GM19193 (cell line): ENCODE measurements around the gene KCNQ2.
A peak's percentile ranks its signal among the peaks of the same experiment; 100 is the strongest.

Source experiments
- POLR2A ChIP-seq: IDR thresholded peaks from 4 replicates; pipeline ENCODE4 v1.6.1; 2011; ENCODE audit not compliant: insufficient read depth, insufficient read length; ENCODE audit errors: extremely low read depth

The KCNQ2 gene

GRCh38 chr20:63471981-63472831 lies at the start of gene KCNQ2:
Gene KCNQ2 (minus strand): TSS chr20:63472655. CDS start chr20:63472463, 192 bp downstream.
- TF ChIP-seq POLR2A = no peak

- TF ChIP-seq POLR2A = no peak
Observed at GRCh38 chr20:63521602-63522001, 49.1 kb upstream of the KCNQ2 start.

- TF ChIP-seq POLR2A = peak; percentile 44
Observed at GRCh38 chr20:63520934-63521601, 48.6 kb upstream of the KCNQ2 start.

GRCh38 chr20:63520504-63520933 lies 48.1 kb upstream of the KCNQ2 start, which contains the start of gene PPDPF:
Gene PPDPF (plus strand): TSS chr20:63520765. CDS start chr20:63521309, 544 bp downstream.
- peak; percentile 97 for TF ChIP-seq POLR2A

GRCh38 chr20:63519668-63520503 lies 47.4 kb upstream of the KCNQ2 start:
- TF ChIP-seq POLR2A = no peak

- no peak for TF ChIP-seq POLR2A
Observed at GRCh38 chr20:63518946-63519667, 46.7 kb upstream of the KCNQ2 start.

- no peak for TF ChIP-seq POLR2A
Observed at GRCh38 chr20:63518351-63518861, 46.0 kb upstream of the KCNQ2 start.

DNA sequence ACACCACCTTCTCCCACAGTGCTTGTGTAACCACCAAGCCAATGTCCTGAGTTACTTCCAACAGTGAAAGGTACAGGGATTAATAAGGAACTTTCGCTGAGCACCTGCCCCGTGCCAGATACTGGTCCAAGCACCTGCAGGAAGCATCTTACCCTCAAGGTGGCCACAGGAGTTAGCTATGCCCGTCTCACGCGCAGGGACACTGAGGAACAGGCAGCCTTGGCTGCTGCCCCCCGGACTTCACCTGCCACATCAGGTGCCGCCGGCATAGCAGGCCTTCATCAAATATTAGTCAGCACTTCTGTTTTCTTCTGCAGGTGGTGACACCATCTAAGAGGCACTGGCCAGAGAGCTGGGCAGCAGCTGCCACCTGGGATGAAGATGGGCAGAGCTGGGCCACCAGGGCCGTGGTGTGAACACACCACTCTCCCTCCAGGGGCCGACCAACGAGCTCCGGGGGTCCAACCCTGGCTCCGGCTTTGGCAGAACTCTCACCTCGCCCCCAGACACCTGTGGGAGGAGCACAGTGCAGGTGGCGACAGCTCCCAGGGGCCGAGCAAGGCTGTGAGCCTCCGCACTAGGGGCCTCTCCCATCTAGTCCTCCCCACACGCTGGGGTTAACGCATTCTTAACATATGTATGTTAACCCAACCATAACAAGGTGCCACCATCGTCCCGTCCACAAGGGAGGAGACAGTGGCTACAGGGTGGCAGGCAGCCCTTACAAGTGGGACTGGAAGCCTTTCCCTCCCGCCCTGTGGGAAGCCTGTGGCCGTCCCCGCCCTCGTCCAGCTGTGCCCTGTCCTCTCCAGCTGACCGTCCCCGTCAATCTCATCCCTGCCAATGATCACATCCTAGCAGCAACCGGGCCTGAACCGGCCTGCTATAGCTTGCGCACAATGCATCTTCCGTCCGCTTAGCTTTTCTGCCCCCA lies 45.2 kb upstream of the KCNQ2 start:
- TF ChIP-seq POLR2A = no peak

GRCh38 chr20:63513207-63513606 lies 40.8 kb upstream of the KCNQ2 start:
- no peak for TF ChIP-seq POLR2A

DNA sequence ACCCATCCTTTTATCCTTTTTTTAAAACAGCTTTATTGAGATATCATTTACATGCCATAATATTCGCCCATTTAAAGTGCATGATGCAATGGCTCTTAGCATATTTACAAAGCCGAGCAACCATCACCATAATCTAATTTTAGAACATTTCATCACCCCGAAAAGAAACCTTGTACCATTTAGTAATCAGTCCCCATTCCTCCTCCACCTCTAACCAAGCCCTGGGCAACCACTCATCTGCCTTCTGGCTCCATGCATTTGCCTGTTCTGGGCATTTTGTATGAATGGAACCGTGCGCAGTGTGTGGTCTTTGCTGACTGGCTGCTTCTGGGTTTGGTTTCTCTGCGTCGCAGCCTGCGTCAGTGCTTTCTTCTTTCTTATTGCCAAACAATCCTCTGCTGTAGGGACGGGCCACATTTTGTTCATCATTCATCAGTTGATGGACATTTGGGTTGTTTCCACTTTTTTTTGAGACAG lies 36.7 kb upstream of the KCNQ2 start:
- no peak for TF ChIP-seq POLR2A

GRCh38 chr20:63508072-63508768 lies 35.8 kb upstream of the KCNQ2 start:
- no peak for TF ChIP-seq POLR2A

DNA sequence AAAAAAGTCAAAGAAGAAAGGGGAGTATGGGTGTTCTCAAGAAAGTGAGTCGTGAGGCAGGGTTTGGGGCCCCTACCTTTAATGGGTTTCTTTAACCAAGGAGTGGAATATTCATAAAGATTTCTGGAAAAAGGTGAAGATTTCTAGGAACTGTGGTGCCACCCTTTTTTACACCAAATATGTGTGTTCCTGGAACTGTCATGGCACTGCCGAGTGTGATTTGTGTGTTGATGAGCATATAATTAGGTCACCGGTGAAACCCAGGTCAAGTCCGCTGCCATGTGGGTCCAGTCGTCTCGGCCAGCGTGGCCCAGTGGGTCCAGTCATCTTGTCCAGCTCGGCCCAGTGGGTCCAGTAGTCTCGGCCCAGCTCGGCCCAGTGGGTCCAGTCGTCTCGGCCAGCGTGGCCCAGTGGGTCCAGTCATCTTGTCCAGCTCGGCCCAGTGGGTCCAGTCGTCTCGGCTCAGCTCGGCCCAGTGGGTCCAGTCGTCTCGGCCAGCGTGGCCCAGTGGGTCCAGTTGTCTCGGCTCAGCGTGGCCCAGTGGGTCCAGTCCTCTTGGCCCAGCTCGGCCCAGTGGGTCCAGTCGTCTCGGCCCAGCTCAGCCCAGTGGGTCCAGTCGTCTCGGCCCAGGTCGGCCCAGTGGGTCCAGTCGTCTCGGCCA lies 34.8 kb upstream of the KCNQ2 start:
- no peak for TF ChIP-seq POLR2A
